HepG2 (cell line): Measurements from ENCODE around the gene ERC1. TPM values are rescaled to one million over a fixed set of nuclear protein-coding genes. Genes with fewer than 3 reads are reported as not detected.

ENCODE experiments used
- FOXO4 ChIP-seq: sonication (generic); formaldehyde crosslinking; conservative IDR thresholded peaks from 2 replicates; pipeline ENCODE4 v1.8.1; 2023; ENCODE audit warnings: missing genetic modification reagents
- KDM5B ChIP-seq: sonication (generic); formaldehyde crosslinking; IDR thresholded peaks from 2 replicates; pipeline ENCODE4 v1.4.0; 2020; ENCODE audit warnings: missing genetic modification reagents, mild to moderate bottlenecking, borderline replicate concordance
- NCOA1 ChIP-seq: sonication (generic); formaldehyde crosslinking; IDR thresholded peaks from 2 replicates; pipeline ENCODE4 v1.9.0; 2021; ENCODE audit warnings: missing genetic modification reagents
- NFKBIZ ChIP-seq: IDR thresholded peaks from 2 replicates; pipeline ENCODE4 v1.6.1; 2018; ENCODE audit warnings: missing genetic modification reagents, missing compliant biosample characterization
- TBX3 ChIP-seq: fragments of 450-650 bp; IDR thresholded peaks from 2 replicates; pipeline ENCODE4 v1.6.1; 2017; ENCODE audit warnings: antibody characterized with exemption, mild to moderate bottlenecking, inconsistent platforms, borderline replicate concordance
- TFE3 ChIP-seq: IDR thresholded peaks from 2 replicates; pipeline ENCODE4 v1.6.1; 2016
- ZFP1 ChIP-seq: IDR thresholded peaks from 2 replicates; pipeline ENCODE4 v1.6.1; 2016
- ZNF333 ChIP-seq: sonication (generic); formaldehyde crosslinking; IDR thresholded peaks from 2 replicates; pipeline ENCODE4 v1.4.0; 2020; ENCODE audit warnings: mild to moderate bottlenecking, missing genetic modification reagents, borderline replicate concordance
- ZNF407 ChIP-seq: sonication (generic); formaldehyde crosslinking; IDR thresholded peaks from one replicate; pipeline ENCODE4 v1.5.1; 2020; ENCODE audit warnings: mild to moderate bottlenecking, missing genetic modification reagents; ENCODE audit errors: not compliant biosample characterization
- ZNF503 ChIP-seq: sonication (generic); formaldehyde crosslinking; IDR thresholded peaks from 2 replicates; pipeline ENCODE4 v1.4.0; 2020; ENCODE audit warnings: missing genetic modification reagents
- ZNF549 ChIP-seq: sonication (generic); formaldehyde crosslinking; IDR thresholded peaks from 2 replicates; pipeline ENCODE4 v1.5.0; 2020; ENCODE audit warnings: missing genetic modification reagents
- polyA plus RNA-seq, 8 experiments: library from polyadenylated mRNA; depleted of rRNA in 3 of 8; stranded (reverse) in 7 of 8; unstranded in 1 of 8; fragments of >200 nt; fragmentation: Illumina TruSeq in 4 of 8; extraction: Trizol in 4 of 8; gene quantifications; 2 replicates each; pipeline versions ENCODE4 v1.2.1 to v1.2.3, GENCODE V29; 2011 to 2016; ENCODE audit warnings: low read depth in 4 of 8, missing spikeins in 1 of 8, mixed read lengths in 1 of 8; ENCODE audit not compliant: insufficient read depth in 1 of 8
- total RNA-seq, 5 experiments: library from RNA; depleted of rRNA; stranded (reverse); fragments of >200 nt; fragmentation: Illumina TruSeq; extraction: Trizol; gene quantifications; 2 replicates each; pipeline ENCODE4 v1.2.3, GENCODE V29; 2016; ENCODE audit warnings: low read depth in 1 of 5
- TF ChIP-seq, protein P1 (sequence below): sonication (generic); formaldehyde crosslinking; IDR thresholded peaks from 2 replicates; pipeline ENCODE4 v1.9.0; 2021; ENCODE audit warnings: missing genetic modification reagents, borderline replicate concordance
- TF ChIP-seq, protein P2 (sequence below): sonication (generic); formaldehyde crosslinking; IDR thresholded peaks from 2 replicates; pipeline ENCODE4 v1.8.1; 2023; ENCODE audit warnings: mild to moderate bottlenecking, missing genetic modification reagents

Gene ERC1
- total and polyA plus RNA-seq, 2 of the 13 experiments (the other 11 are each of a cell fraction or from before 2014, with no cell fraction given): 6.1 to 12.4 TPM

GRCh38 chr12:1523046-1523445, 532.0 kb downstream of the ERC1 start (continued):
- TF ChIP-seq, protein P1, sequence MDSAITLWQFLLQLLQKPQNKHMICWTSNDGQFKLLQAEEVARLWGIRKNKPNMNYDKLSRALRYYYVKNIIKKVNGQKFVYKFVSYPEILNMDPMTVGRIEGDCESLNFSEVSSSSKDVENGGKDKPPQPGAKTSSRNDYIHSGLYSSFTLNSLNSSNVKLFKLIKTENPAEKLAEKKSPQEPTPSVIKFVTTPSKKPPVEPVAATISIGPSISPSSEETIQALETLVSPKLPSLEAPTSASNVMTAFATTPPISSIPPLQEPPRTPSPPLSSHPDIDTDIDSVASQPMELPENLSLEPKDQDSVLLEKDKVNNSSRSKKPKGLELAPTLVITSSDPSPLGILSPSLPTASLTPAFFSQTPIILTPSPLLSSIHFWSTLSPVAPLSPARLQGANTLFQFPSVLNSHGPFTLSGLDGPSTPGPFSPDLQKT (CRISPR knock-in tag): no peak
- TF ChIP-seq TBX3 (no peak), ZNF549 (CRISPR knock-in tag) (no peak), FOXO4 (no peak), ZNF333 (CRISPR knock-in tag) (no peak), KDM5B (CRISPR knock-in tag) (no peak), NCOA1 (CRISPR knock-in tag) (no peak), ZNF503 (CRISPR knock-in tag) (no peak), TFE3 (CRISPR knock-in tag) (no peak), ZNF407 (CRISPR knock-in tag) (no peak), NFKBIZ (CRISPR knock-in tag) (no peak), ZFP1 (CRISPR knock-in tag) (no peak)
- TF ChIP-seq, protein P2, sequence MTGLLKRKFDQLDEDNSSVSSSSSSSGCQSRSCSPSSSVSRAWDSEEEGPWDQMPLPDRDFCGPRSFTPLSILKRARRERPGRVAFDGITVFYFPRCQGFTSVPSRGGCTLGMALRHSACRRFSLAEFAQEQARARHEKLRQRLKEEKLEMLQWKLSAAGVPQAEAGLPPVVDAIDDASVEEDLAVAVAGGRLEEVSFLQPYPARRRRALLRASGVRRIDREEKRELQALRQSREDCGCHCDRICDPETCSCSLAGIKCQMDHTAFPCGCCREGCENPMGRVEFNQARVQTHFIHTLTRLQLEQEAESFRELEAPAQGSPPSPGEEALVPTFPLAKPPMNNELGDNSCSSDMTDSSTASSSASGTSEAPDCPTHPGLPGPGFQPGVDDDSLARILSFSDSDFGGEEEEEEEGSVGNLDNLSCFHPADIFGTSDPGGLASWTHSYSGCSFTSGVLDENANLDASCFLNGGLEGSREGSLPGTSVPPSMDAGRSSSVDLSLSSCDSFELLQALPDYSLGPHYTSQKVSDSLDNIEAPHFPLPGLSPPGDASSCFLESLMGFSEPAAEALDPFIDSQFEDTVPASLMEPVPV (CRISPR knock-in tag): no peak
